Smooth muscle cell (in vitro differentiated cells): ENCODE data around the gene UBL7. TPM values are rescaled to one million over a fixed set of nuclear protein-coding genes. Genes with fewer than 3 reads are reported as not detected.

Experiments used
- DNase-seq: peaks from one replicate; lab custom pipeline; 2025; ENCODE audit not compliant: unreplicated experiment; lab: John Stamatoyannopoulos, UW
- H2AFZ ChIP-seq: fragments of 200-600 bp; sonication (generic); 2 replicates; pipeline ENCODE4 v1.6.0; 2016; ENCODE audit warnings: antibody characterized with exemption, low read depth, mild to moderate bottlenecking
- H3F3A ChIP-seq: fragments of 200-600 bp; sonication (generic); 2 replicates; pipeline ENCODE4 v1.6.0; 2017; ENCODE audit warnings: antibody characterized with exemption, low read depth
- H3K27ac ChIP-seq: fragments of 200-600 bp; sonication (generic); 2 replicates; pipeline ENCODE4 v1.5.1; 2016; ENCODE audit warnings: low read depth, mild to moderate bottlenecking
- H3K27me3 ChIP-seq: fragments of 200-600 bp; sonication (generic); 2 replicates; pipeline ENCODE4 v1.6.1; 2016; ENCODE audit warnings: low read depth, mild to moderate bottlenecking
- H3K36me3 ChIP-seq: fragments of 200-600 bp; sonication (generic); 2 replicates; pipeline ENCODE4 v1.5.1; 2016; ENCODE audit warnings: low read depth
- H3K4me1 ChIP-seq: fragments of 200-600 bp; sonication (generic); 2 replicates; pipeline ENCODE4 v1.5.1; 2016; ENCODE audit warnings: low read depth
- H3K4me2 ChIP-seq: fragments of 200-600 bp; sonication (generic); 2 replicates; pipeline ENCODE4 v1.6.0; 2016; ENCODE audit warnings: mild to moderate bottlenecking
- H3K4me3 ChIP-seq: fragments of 200-600 bp; sonication (generic); 2 replicates; pipeline ENCODE4 v1.5.1; 2016; ENCODE audit warnings: mild to moderate bottlenecking
- H3K79me2 ChIP-seq: fragments of 200-600 bp; sonication (generic); 2 replicates; pipeline ENCODE4 v1.6.0; 2016; ENCODE audit warnings: low read depth, mild to moderate bottlenecking
- H3K9ac ChIP-seq: fragments of 200-600 bp; sonication (generic); 2 replicates; pipeline ENCODE4 v1.6.0; 2016; ENCODE audit warnings: low read depth
- H3K9me3 ChIP-seq: fragments of 200-600 bp; sonication (generic); replicated peaks from 2 replicates; pipeline ENCODE4 v1.5.1; 2016; ENCODE audit warnings: low read depth
- H4K20me1 ChIP-seq: fragments of 200-600 bp; sonication (generic); 2 replicates; pipeline ENCODE4 v1.6.0; 2016; ENCODE audit warnings: low read depth
- CTCF ChIP-seq: fragments of 200-600 bp; sonication (generic); IDR thresholded peaks from 2 replicates; pipeline ENCODE4 v1.5.1; 2017; ENCODE audit warnings: borderline replicate concordance, mild to moderate bottlenecking, antibody characterized with exemption; ENCODE audit not compliant: insufficient read depth, poor library complexity, severe bottlenecking
- WGBS: methylation state at CpG from one replicate; pipeline ENCODE4 v1.1.7; 2016; ENCODE audit warnings: low lambda C conversion rate; 5-methylcytosine and 5-hydroxymethylcytosine counted together
- polyA plus RNA-seq: library from polyadenylated mRNA; unstranded; fragments of >200 nt; fragmentation: Nextera tagmentation; extraction: Ambion mirVana; gene quantifications from 2 replicates; pipeline ENCODE4 v1.2.1, GENCODE V29; 2016
- total RNA-seq: library from RNA; depleted of rRNA; stranded (reverse); fragments of >200 nt; gene quantifications from 2 replicates; pipeline ENCODE4 v1.2.3, GENCODE V29; 2014

Gene UBL7
- total and polyA plus RNA-seq, 2 experiments from 2014 or later, result 60.6 to 64.4 TPM

- Histone ChIP-seq H3K27me3 (no peaks in the 10 kb centered on the region), H3K9me3 (no peaks in the 10 kb centered on the region), H3K36me3 (no peaks in the 10 kb centered on the region), H3K4me1 (no peaks in the 10 kb centered on the region), H3K27ac (no peak overlapping the region), H4K20me1 (no peaks in the 10 kb centered on the region), H2AFZ (no peak overlapping the region), H3K4me3 (no peak overlapping the region), H3K79me2 (no peaks in the 10 kb centered on the region), H3K9ac (no peak overlapping the region), H3F3A (no peaks in the 10 kb centered on the region), H3K4me2 (no peak overlapping the region)
- TF ChIP-seq CTCF, result no peak
- WGBS, result 90% methylated on average over 2 of the region's 2 CpGs
- no peak for DNase-seq
These were observed 38.4 kb upstream of the UBL7 start for GRCh38 chr15:74499366-74499765.

DNA sequence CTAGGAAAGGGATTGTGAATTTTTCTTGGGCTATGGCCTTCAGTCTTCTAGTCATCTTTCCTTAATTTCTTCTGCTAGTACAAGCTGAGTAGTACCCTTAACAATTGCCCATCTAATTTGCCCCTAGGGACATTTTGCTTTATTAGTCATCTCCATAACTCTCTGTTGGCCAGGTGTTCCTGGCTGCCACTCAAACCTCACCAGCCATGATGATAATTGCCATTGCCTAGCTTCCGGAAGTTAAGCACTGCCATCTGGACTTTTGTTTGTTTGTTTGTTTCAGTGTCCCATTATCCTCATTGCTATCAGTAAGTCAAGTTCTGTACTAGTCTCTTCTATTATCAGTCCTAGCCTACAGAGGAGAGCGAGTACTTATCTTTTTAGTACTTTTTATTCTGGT is 36.6 kb upstream of the UBL7 start:
- 57% methylated on average over 2 of the region's 2 CpGs for WGBS
- Histone ChIP-seq H3K4me3 (no peak overlapping the region), H3K36me3 (no peaks in the 10 kb centered on the region), H3K4me2 (no peak overlapping the region), H3K9me3 (no peaks in the 10 kb centered on the region), H3K9ac (no peak overlapping the region), H3F3A (no peaks in the 10 kb centered on the region), H3K27me3 (no peaks in the 10 kb centered on the region), H3K79me2 (no peaks in the 10 kb centered on the region), H2AFZ (no peak overlapping the region), H4K20me1 (no peaks in the 10 kb centered on the region), H3K4me1 (no peaks in the 10 kb centered on the region), H3K27ac (no peak overlapping the region)
- no peak for TF ChIP-seq CTCF
- DNase-seq, result no peak

GRCh38 chr15:74496648-74497047 is 35.7 kb upstream of the UBL7 start:
- Histone ChIP-seq H3K9me3 (no peaks in the 10 kb centered on the region), H3K4me3 (no peak overlapping the region), H4K20me1 (no peaks in the 10 kb centered on the region), H3K27me3 (no peaks in the 10 kb centered on the region), H3K4me2 (no peak overlapping the region), H3K79me2 (no peaks in the 10 kb centered on the region), H3K9ac (no peak overlapping the region), H3K4me1 (no peaks in the 10 kb centered on the region), H3F3A (no peaks in the 10 kb centered on the region), H3K36me3 (no peaks in the 10 kb centered on the region), H2AFZ (no peak overlapping the region), H3K27ac (no peak overlapping the region)
- no peak for TF ChIP-seq CTCF
- DNase-seq, result no peak
- 91% methylated on average over 3 of the region's 3 CpGs for WGBS

GRCh38 chr15:74490339-74490689 is 29.4 kb upstream of the UBL7 start:
- Histone ChIP-seq H3K4me3 (no peak overlapping the region), H3K27me3 (no peaks in the 10 kb centered on the region), H3K9me3 (no peaks in the 10 kb centered on the region), H3K4me2 (no peak overlapping the region), H3K36me3 (no peaks in the 10 kb centered on the region), H2AFZ (no peak overlapping the region), H4K20me1 (no peaks in the 10 kb centered on the region), H3K27ac (no peak overlapping the region), H3K4me1 (no peaks in the 10 kb centered on the region), H3F3A (no peaks in the 10 kb centered on the region), H3K79me2 (no peaks in the 10 kb centered on the region), H3K9ac (no peak overlapping the region)
- DNase-seq, result no peak
- no peak for TF ChIP-seq CTCF
- 100% methylated on average over 1 of the region's 1 CpG for WGBS
